Astrocyte of the cerebellum (primary cell): ENCODE data around the gene GHITM.
"Not testable (repeated sequence)": the region's sequence is repeated elsewhere in the genome, so short reads cannot be mapped to it uniquely, and the experiment has no call there.

Experiments
- DNase-seq: peaks from one replicate; pipeline ENCODE4 v3.0.0-alpha.2; 2011; ENCODE audit warnings: low read depth
- H3K4me3 ChIP-seq: 2 replicates; pipeline ENCODE4 v1.5.1; 2011; ENCODE audit warnings: mild to moderate bottlenecking, low read depth, low read length, moderate library complexity
- in situ Hi-C: cut with HindIII; loops from 2 replicates; pipeline ENCODE4 v1.10.0; 2017; ENCODE audit warnings: low sequenced_read_pairs
- TF ChIP-seq, protein P1 (sequence below): IDR thresholded peaks from 2 replicates; pipeline ENCODE4 v1.5.1; 2012; ENCODE audit warnings: low read length, low read depth, moderate library complexity, mild to moderate bottlenecking; ENCODE audit errors: missing control alignments

Gene GHITM

DNA sequence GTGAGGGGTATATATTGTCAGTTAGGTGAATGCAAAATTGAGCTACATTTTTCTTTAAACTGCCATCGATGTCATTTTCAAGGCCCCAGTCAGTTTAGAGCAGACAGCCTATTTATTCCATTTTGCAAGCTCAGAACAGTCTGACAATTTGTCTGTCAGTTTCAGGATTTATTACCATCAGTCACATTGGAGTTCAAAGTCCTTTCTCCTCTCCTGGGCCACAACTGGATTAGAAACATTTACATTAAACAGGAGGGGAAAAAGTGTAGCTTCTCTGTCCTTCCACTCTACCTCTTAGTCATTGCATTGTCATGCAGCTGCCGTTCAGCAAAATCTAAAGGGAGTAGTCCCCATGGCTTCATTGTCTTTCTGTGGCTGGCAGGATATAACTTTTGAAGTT lies 3.5 kb upstream of the GHITM start:
- in situ Hi-C loops: no loop called here
- DNase-seq: no peak
- H3K4me3 ChIP-seq: no peak overlapping the region
- TF ChIP-seq, protein P1, sequence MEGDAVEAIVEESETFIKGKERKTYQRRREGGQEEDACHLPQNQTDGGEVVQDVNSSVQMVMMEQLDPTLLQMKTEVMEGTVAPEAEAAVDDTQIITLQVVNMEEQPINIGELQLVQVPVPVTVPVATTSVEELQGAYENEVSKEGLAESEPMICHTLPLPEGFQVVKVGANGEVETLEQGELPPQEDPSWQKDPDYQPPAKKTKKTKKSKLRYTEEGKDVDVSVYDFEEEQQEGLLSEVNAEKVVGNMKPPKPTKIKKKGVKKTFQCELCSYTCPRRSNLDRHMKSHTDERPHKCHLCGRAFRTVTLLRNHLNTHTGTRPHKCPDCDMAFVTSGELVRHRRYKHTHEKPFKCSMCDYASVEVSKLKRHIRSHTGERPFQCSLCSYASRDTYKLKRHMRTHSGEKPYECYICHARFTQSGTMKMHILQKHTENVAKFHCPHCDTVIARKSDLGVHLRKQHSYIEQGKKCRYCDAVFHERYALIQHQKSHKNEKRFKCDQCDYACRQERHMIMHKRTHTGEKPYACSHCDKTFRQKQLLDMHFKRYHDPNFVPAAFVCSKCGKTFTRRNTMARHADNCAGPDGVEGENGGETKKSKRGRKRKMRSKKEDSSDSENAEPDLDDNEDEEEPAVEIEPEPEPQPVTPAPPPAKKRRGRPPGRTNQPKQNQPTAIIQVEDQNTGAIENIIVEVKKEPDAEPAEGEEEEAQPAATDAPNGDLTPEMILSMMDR: no peak

DNA sequence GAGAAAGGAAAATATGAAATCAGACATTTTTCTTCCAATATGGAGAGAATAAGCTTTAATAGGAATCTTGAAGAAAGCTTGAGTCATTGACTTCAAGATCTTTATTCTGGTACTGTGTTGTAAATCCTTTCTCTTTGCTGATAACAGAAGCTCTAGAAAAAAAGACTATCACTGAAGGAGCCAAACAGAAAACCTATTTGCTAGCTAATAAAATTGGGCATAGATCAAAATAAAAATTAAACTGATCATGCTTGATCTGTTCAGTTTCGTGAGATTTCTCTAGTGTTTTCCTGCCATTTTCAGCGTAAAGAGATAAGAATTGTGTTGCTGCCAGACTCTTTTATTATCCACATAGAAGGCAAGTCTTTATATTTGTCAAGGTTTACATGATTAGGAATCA lies 1.5 kb upstream of the GHITM start:
- in situ Hi-C loops: no loop called here
- H3K4me3 ChIP-seq: no peak overlapping the region
- DNase-seq: no peak
- TF ChIP-seq, protein P1: no peak

DNA sequence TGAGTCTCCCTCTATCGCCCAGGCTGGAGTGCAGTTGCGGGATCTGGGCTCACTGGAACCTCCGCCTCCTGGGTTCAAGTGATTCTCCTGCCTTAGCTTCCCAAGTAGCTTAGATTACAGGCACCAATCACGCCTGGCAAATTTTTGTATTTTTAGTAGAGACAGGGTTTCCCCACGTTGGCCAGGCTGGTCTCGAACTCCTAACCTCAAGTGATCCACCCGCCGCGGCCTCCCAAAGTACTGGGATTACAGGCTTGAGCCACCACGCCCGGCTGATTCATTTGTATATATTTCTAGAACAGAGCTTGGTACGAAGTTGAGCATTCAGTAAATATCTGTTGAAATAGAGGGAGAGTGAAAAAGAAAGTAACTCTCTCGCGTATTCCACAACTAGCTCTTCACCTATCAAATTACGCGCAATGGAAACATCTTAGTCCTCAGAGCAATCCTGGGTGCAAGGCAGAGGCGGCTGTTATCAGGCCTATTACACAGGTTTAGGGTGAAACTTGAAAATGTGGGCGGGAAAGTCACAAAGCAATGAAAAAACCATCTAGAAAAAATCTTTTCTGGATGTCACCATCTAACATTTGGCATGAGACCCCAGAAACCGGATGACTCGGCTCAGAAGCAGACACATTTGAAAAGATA lies 707 bp upstream of the GHITM start:
- in situ Hi-C loops: no loop called here
- H3K4me3 ChIP-seq: peak overlapping the region; percentile 83
- DNase-seq: no peak
- TF ChIP-seq, protein P1: no peak

DNA sequence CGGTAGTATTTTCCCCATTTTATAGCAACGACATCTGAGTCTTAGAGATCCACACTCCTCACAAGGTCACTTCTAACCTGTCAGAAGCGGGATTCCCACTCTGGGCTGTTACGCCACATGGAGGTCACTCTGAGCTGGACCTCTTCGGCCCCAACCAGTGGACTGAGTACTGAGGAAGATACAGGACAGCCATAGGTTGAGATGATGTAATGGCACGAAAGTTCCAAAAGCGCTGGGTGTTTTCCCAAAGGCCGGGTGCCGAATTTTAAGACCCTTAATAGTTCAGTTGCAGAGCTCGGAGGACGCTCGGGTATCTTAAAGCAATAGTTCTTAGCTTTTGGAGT lies 699 bp downstream of the GHITM start:
- TF ChIP-seq, protein P1: no peak
- in situ Hi-C loops: no loop called here
- DNase-seq: no peak
- H3K4me3 ChIP-seq: peak overlapping the region; percentile 83

DNA sequence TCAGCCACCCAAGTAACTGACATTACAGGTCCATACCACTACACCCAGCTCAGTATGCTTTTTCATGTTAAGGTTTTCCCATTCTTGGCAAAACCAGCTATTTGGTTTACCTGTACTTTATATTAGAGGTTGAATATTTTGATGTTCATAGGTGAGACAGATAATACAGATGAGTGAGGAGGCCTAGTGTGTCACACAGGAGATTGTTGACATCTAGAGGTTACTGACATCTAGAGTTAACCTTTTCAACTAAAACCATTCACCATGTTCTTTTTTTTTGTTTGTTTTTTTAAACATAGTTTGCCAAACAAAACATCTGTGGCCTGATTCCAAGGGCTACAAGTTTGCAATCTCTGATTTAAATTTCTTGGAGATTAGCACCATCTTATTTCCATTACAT lies 8.0 kb downstream of the GHITM start:
- in situ Hi-C loops: no loop called here
- TF ChIP-seq, protein P1: no peak
- H3K4me3 ChIP-seq: no peak overlapping the region
- no peak for DNase-seq

DNA sequence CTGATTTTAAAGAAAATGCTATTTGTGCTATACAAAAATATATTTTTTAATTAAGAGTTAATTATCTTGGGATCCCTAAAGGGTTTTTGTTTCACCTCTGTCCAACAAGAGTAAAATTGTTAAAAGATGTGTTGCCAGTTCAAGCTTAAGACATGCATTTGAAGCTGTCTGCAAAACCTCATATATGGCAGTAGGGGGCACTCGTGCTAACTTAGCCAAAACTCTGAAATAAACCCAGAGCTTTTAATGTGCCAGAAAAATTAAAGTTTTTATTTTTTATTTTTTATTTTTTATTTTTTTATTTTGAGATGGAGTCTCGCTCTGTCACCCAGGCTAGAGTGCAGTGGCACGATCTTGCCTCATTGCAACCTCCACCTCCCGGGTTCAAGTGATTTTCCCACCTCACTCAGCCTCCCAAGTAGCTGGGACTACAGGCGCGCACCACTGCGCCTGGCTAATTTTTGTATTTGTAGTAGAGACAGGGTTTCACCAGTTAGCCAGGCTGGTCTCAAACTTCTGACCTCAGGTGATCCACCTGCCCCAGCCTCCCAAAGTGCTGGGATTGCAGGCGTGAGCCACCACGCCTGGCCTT lies 8.8 kb downstream of the GHITM start:
- peak; percentile 33 for DNase-seq
- TF ChIP-seq, protein P1: peak; percentile 78
- in situ Hi-C loops, H3K4me3 ChIP-seq: not testable (repeated sequence)
